GM21367 (cell line): Measurements from ENCODE around the gene DHX32.
"Not testable (repeated sequence)": the region's sequence is repeated elsewhere in the genome, so short reads cannot be mapped to it uniquely, and the experiment has no call there.

ENCODE experiments used
- ATAC-seq: cut with Tn5 transposase; IDR thresholded peaks from one replicate; pipeline ENCODE4 v1.9.1; 2021; ENCODE audit not compliant: unreplicated experiment

The DHX32 gene

GRCh38 chr10:125896088-125896934 lies 15.2 kb upstream of the DHX32 start, which contains the start of gene FANK1:
Gene FANK1 (plus strand): TSS chr10:125896564. CDS start chr10:125896643, 79 bp downstream.
- peak; percentile 89 for ATAC-seq

GRCh38 chr10:125895130-125896087 lies 14.3 kb upstream of the DHX32 start:
- peak; percentile 42 for ATAC-seq

- not testable (repeated sequence) for ATAC-seq
These were observed 13.1 kb upstream of the DHX32 start for GRCh38 chr10:125894176-125894575.

- not testable (repeated sequence) for ATAC-seq
These were observed 11.3 kb upstream of the DHX32 start for GRCh38 chr10:125892402-125892801.

GRCh38 chr10:125889441-125889840 lies 8.3 kb upstream of the DHX32 start:
- ATAC-seq, result not testable (repeated sequence)

- ATAC-seq, result no peak
These were observed 5.9 kb upstream of the DHX32 start for GRCh38 chr10:125886914-125887512.

- no peak for ATAC-seq
These were observed 2.1 kb upstream of the DHX32 start for GRCh38 chr10:125883211-125883610.

GRCh38 chr10:125882596-125882995 lies 1.5 kb upstream of the DHX32 start:
- ATAC-seq, result no peak

GRCh38 chr10:125880719-125881118 lies 373 bp downstream of the DHX32 start:
- ATAC-seq, result no peak

- no peak for ATAC-seq
These were observed 1.9 kb downstream of the DHX32 start for GRCh38 chr10:125878957-125879835.

- no peak for ATAC-seq
These were observed 9.8 kb downstream of the DHX32 start for GRCh38 chr10:125871338-125871737.

GRCh38 chr10:125868372-125868975 lies 12.6 kb downstream of the DHX32 start:
- ATAC-seq, result peak; percentile 79

GRCh38 chr10:125866421-125867029 lies 14.6 kb downstream of the DHX32 start:
- no peak for ATAC-seq

GRCh38 chr10:125865120-125865519 lies 16.0 kb downstream of the DHX32 start:
- no peak for ATAC-seq

GRCh38 chr10:125859128-125859817 lies 21.8 kb downstream of the DHX32 start:
- ATAC-seq, result no peak

GRCh38 chr10:125857185-125857760 lies 23.8 kb downstream of the DHX32 start:
- ATAC-seq, result no peak

- no peak for ATAC-seq
These were observed 28.6 kb downstream of the DHX32 start for GRCh38 chr10:125852487-125852886.
